HG03025 (cell line): ENCODE results near the gene AKT2.
"Not testable (repeated sequence)": the region's sequence is repeated elsewhere in the genome, so short reads cannot be mapped to it uniquely, and the experiment has no call there.

Source experiments
- ATAC-seq: cut with Tn5 transposase; IDR thresholded peaks from one replicate; pipeline ENCODE4 v1.9.1; 2021; ENCODE audit warnings: mild to moderate bottlenecking, moderate library complexity; ENCODE audit not compliant: unreplicated experiment, low FRiP score

The AKT2 gene

DNA sequence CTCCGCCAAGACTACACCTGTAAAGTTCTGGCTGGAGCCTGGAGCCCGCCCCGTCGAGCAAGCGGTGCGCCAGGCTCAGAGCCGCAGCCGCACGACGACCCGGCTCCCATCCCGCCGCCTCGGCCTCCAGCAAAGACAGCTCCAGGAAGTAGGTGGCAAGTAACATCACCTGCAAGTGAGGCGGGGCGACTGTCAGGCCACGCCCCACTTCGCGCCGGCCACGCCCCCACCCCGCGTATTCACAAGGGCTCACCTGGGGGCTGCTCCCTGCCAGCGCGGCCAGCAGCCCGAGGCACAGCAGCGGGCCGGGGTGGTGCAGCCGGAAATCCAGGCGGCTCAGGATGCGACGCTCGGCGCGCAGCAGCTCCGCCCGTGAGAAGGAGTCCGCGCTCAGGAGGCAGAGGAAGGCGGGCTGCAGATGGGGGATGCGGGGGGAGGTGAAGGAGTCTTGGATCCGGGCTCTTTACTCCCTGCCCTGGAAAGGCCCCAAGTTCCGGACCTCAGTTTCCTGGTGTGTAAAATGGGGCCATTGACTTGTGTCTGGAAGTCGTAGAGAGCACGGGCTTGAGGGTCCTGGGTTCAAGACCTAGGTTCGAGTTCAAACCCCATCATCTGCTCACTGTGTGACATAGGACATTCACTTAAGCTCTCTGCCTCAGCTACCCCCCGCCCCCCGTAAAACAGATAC lies 61.9 kb downstream of the AKT2 start:
- no peak for ATAC-seq

DNA sequence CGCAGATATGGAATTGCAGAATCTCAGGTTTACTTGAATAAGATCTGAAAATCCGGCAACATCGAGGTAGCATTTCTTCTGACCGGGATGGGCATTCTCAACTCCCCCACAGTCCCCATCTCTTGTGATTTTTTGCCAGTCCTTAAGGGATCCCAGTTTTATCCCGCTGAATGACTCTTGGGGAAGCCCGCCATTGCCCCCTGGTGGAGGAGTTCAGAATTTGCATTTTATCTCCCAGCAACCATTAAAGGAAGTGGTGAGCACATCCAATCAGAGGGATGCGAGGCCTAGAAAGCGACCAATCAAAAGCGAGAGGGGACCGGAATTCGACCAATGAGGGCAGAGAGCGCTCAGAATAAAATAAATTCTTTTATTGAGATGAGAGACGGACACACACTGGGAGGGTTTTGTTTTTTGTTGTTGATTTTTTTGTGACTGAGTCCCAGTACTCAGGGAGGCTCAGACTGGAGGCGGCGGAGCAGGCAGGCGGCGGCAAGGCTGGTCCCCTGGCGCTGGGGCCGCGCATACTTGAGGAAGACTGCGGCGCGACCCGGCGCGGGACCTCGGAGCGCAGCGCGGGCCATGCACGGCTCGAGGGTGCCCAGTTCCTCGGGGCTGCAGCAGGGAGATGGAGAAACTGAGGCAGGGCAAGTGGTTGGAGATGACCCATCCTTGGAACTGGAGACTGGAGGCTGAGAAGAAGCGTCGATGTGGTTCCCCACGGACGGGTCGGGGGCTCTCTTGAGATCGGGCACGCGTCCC lies 63.1 kb downstream of the AKT2 start:
- ATAC-seq = no peak

DNA sequence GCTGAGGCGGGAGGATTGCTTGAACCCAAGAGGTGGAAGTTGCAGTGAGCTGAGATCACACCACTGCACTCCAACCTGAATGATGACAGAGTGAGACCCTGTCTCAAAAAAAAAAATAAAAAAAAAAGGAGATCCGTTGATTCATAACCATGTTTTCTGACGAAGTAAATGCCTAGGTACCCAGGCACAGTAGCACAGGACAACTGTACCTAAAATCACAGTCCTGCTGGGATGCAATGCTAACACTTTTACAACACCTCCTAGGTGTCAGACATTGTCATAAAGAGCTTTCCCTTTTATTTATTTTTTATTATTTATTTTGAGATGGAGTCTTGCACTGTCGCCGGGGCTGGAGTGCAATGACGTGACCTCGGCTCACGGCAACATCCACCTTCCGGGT lies 64.5 kb downstream of the AKT2 start:
- ATAC-seq = no peak

DNA sequence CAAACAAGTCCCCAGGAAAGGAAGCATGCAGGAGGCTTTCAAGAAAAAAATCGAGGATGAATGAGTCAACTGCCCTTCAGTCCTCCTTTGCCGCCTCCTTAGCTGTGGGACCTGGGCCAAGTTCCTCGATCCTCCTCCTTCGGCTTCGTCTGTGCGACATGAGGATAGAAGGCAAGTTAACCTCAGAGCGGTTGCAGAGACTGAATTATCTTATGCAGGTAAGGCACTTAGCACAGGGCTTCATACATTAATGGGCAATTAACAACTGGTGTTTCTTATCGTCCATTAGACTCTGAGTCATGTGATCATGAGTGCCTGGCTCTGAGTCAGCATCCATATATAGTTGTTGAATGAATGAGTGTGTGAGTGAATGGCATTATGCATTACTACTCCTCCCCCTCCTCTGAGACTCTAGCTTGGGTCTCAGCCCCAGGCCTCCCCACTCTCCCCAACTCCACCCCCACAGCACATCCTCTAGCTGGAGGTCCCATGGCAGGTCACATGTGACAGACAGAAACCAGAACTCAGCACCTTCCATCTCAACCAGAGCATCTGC lies 65.3 kb downstream of the AKT2 start:
- ATAC-seq = no peak

DNA sequence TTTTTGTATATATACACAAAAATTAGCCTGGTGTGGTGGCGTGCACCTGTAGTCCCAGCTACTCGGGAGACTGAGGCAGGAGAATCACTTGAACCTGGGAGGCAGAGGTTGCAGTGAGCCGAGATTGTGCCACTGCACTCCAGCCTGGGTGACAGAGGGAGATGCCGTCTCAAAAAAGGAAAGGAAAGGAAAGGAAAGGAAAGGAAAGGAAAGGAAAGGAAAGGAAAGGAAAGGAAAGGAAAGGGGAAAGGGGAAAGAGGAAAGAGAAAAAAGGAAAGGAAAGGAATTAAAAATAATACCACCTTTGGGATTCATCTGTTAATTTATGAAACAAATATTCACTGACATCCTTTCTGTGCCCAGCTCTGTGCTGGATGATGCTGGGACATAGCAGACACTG lies 66.1 kb downstream of the AKT2 start:
- ATAC-seq = not testable (repeated sequence)

DNA sequence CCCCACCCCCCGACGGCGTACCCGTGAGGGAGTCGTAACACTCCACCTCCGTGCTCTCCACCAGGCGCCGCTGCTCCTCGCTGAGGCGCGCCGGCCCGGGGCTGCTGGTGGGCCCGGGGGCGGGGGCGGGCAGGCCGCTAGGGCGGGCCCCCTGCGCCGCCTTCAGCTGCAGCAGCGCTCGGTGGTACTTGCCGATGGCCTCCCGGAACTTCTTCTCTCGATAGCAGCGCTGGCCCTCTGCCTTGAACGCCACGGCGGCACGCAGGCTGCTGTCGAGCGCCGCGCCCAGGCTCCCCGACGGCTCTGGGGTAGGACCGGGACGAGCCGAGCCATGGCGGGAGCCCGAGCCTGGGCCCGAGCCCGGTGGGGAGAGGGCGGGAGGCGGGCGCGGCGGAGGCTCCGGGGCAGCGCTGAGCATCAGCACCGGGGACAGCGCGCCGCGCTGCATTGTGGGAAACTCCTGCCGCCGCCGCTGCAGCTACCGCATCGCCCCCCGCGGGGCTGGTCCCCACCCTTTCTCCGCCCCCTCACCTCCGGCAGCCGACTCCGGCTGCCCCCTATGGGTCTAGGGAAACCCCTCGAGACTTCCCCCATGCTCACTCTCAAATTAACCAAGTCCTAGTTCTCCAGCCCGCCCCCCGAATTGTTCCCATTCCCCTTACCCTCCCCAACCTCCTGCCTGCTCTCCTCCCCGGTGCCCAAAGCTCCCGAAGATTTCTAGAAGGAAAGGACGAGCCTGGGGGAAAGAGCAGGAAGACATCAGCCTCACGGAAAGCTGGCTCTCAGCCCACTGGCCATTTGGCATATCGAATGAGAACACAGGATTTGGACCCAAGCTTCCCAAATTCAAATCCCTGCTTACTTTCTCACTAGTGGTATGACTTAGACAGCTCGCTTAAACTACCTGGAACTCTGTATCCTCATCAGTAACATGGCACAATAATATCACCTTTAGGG lies 66.9 kb downstream of the AKT2 start, which contains the start of gene TTC9B:
TTC9B (minus strand) TSS at position 451 of the 957 bp plus-strand sequence; CDS start at position 448, 3 bp downstream.
- no peak for ATAC-seq

DNA sequence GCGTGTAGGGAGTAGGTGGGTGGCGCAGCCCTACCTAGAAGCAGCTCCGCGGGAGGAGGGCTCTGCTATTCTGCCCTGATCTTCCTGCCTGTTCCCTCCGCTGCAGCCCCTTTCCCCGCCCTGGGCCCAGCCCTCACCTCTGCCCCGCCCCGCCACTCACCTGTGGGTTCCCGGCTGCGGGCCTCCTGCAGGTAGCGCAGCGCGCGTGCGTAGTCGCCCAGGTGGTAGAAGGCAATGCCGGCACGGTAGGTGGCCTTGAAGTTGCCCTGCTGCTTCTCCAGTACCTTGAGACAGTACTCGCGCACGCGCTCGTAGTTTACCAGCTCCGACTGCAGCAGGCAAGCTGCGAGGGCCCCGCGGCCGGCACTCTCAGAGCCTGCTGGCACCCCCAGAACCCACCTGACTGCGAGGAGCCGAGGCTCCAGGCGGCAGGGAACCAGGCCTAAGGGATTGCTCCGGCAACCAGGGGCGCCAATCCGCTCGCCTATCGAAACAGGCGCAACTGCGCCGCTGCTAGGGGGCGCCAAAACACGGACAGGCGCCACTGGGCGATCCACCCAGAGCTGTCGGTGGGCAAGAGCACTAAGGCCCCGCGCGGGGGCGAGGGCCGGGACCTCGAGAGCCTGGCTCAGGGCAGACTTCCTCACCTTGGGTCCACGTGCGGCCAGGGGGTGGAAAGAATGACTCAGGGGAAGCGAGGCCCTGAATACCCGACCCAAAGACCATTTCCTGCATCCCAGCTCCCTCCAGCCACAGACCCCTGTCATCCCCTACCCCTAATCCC lies 67.9 kb downstream of the AKT2 start:
- no peak for ATAC-seq

DNA sequence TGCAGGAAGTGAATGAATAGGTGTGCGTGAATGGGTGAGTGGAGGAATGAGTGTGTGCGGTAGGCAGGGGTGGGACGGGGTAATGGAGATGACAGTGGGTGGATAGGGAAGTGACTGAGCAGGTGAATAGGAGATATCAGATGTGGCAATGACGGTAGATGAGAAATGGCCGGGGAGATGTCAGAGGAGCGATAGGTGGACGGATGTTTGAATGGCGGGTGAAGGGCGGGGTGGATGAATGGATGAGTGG lies 68.4 kb downstream of the AKT2 start:
- no peak for ATAC-seq

DNA sequence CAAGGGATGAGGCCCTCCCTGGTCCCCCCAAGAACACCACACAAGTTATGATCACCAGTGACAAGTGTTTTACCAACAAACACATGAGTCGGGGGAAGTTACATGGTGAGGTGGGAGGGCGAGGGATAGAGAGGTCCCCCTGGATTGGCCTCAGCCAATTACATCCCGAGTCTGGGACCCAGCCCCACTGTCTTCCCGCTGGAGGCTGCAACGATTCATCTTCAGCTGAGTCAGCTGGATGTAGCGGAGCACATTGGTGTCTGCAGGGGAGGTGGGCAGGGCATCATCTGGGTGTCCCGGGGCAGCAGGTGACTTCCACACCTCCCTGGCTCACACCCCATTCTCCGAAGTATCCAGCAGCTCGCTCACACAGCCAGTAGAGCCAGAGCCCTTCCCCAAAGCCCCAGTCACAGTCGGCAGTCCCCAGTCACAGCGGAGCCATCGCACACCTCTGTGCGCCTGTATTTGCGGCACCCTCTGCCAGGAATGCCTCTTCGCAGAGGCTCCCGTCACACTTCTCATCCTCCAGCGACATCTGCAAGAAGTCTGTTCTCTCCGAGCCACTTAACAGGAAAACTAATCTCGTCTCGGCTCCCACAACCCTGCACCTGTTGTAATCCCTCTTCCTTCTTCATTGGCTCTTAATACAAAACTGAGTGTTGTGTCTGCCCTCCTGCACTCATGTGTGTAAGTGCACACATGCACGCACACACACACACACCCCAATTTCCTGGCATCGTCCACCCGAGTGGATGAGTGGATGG lies 69.0 kb downstream of the AKT2 start:
- no peak for ATAC-seq

DNA sequence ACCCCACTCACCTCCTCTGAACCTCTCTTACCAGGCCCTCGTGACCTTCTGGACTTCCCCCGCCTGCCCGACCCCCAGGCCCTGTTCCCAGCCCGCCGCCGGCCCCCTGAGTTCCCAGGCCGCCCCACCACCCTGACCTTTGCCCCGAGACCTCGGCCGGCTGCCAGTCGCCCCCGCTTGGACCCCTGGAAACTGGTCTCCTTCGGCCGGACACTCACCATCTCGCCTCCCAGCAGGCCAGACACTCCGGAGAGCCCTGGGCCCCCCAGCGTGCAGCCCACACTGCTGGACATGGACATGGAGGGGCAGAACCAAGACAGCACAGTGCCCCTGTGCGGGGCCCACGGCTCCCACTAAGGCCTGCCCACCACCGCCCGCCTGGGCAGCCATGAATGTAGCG lies 70.2 kb downstream of the AKT2 start:
- ATAC-seq = no peak

DNA sequence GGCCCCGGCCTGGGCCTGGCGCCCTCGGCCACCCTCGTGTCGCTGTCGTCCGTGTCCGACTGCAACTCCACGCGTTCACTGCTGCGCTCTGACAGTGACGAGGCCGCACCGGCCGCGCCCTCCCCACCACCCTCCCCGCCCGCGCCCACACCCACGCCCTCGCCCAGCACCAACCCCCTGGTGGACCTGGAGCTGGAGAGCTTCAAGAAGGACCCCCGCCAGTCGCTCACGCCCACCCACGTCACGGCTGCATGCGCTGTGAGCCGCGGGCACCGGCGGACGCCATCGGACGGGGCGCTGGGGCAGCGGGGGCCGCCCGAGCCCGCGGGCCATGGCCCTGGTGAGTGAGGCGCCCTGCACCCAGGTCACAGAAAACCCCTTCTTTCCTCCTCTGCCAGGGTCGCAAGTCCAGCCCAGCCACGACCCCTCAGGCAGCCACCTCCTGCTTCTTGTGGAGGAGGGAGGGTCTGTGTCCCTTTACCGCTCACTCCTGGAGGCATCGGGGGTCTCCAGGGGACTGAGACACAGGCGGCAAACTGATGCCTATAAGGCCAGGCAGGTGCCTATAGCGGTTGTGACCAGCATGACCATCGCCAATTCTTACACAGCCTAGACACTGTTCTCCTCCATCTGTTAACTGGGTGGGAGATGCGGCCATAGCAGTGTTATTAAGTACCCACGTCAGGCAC lies 71.1 kb downstream of the AKT2 start:
- no peak for ATAC-seq

DNA sequence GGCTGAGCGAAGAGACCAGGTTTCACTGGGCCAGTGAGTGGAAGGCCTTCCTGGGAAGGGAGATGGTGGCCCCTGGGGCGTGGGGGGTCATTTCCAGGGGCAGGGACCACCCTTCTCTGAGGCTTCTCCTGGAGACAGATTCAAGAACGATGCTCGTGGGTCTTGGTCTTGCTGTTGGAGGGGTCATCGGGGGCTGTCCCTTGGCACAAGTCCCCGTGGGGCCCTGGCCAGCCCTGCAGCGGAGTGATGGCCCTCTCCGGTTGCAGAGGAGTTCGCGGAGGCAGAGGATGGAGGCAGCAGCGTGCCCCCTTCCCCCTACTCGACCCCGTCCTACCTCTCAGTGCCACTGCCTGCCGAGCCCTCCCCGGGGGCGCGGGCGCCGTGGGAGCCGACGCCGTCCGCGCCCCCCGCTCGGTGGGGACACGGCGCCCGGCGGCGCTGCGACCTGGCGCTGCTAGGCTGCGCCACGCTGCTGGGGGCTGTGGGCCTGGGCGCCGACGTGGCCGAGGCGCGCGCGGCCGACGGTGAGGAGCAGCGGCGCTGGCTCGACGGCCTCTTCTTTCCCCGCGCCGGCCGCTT lies 71.8 kb downstream of the AKT2 start:
- no peak for ATAC-seq

DNA sequence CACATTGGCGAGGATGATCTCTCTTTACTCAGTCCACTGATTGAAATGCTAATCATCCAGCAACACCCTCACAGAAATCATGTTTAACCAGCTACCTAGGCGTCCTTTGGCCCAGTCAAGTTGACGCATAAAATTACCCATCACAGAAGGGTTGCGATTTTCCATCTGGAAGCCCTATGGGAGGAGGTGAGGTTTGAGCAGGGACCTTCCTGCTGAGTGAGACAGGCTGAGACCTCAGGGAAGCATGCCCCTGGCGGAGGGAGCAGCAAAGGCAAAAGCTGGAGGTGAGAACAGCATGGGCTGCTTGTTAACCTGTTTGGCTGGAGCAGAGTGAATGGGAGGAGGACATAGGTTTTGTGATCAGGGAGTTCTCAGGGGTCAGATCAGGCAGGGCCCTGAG lies 74.3 kb downstream of the AKT2 start:
- no peak for ATAC-seq

DNA sequence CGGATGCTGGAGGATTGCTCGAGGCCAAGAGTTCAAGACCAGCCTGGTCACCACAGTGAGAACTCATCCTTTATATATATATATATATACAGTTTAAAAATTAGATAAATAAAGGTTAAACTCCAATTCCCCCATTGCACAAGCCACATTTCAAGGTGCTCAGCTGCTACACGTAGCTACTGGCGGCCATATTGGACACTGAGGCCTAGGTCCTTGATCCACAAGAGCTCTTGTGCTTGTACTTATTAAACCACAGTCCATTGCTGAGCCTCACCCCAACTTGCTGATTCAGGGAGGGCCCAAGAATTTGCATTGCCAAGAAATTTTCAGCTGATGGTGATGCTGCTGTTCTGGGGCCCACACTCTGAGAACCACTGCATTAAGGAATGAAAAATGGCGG lies 76.5 kb downstream of the AKT2 start:
- no peak for ATAC-seq

DNA sequence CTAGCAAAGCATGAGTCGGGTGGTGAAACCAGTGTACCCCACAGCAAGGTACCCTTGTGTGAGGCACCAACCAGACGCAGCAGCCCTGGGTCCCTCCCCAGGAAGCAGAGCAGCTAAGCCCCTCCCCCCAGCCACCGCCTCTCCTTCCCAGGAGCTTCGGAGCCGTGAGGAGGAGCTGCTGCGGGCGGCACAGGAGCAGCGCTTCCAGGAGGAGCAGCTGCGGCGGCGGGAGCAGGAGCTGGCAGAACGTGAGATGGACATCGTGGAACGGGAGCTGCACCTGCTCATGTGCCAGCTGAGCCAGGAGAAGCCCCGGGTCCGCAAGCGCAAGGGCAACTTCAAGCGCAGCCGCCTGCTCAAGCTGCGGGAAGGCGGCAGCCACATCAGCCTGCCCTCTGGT lies 79.4 kb downstream of the AKT2 start:
- ATAC-seq = no peak

DNA sequence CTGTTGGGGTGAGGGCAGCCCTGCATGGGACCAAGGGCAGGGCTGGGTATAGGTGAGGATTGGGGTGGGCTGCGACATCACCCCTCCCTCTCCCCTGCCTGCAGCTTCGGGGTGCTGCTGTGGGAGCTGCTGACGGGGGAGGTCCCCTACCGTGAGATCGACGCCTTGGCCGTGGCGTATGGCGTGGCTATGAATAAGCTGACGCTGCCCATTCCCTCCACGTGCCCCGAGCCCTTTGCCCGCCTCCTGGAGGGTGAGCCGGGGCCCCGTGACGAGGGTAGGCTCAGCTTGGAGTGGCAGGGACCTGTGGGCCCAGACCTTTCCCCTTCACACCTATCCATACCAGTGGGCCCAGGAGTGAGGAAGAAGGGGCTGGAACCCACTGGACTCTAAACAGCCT lies 80.8 kb downstream of the AKT2 start:
- ATAC-seq = no peak

DNA sequence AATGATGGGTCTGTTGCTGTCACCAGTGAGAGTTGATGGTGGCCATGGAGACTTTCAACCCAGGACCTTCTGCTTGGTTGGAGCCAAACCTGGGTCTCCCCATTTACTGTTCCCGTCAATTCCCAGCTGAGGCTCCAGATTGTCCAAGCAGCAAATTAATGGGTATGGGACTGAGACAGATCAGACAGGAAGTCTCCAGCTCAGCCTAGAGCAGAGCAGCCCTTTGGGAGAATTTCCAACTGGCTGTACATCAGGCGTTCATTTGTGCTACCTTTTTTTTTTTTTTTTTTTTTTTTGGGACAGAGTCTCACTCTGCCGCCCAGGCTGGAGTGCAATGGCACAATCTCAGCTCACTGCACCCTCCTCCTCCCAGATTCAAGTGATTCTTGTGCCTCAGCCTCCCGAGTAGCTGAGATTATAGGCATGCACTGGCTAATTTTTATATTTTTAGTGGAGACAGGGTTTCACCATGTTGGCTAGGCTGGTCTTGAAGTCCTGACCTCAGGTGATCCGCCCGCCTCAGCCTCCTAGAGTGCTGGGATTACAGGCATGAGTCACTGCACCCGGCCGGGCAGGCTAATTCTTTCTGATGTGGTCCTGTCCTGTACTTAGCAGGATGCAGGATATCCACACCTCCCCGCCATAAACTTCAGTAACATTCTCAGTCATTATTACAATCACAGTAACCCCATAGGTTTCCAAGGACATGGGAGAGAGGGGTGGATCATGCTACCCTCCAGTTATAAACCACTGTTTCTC lies 84.6 kb downstream of the AKT2 start:
- no peak for ATAC-seq
